Endodermal cell (in vitro differentiated cells): ENCODE results near the gene NUCB1. TPM values are rescaled to one million over a fixed set of nuclear protein-coding genes. Genes with fewer than 3 reads are reported as not detected.

Experiments
- DNase-seq: peaks from one replicate; pipeline ENCODE4 v3.0.0-alpha.2; 2017
- H3K27ac ChIP-seq: 2 replicates; pipeline ENCODE4 v1.5.1; 2013; ENCODE audit warnings: mild to moderate bottlenecking, low read depth, low read length, moderate library complexity
- H3K27me3 ChIP-seq: 2 replicates; pipeline ENCODE4 v1.6.1; 2013; ENCODE audit warnings: mild to moderate bottlenecking, low read length, moderate library complexity; ENCODE audit not compliant: insufficient read depth, control insufficient read depth, poor library complexity, severe bottlenecking
- H3K36me3 ChIP-seq: 2 replicates; pipeline ENCODE4 v1.7.0; 2013; ENCODE audit warnings: mild to moderate bottlenecking, low read length, moderate library complexity; ENCODE audit not compliant: control insufficient read depth, insufficient read depth
- H3K4me1 ChIP-seq: one replicate; pipeline ENCODE4 v1.7.0; 2013; ENCODE audit warnings: low read length; ENCODE audit not compliant: control insufficient read depth, insufficient read depth
- H3K4me3 ChIP-seq: 2 replicates; pipeline ENCODE4 v1.5.1; 2013; ENCODE audit warnings: mild to moderate bottlenecking, low read length, moderate library complexity
- H3K9ac ChIP-seq: 2 replicates; pipeline ENCODE4 v1.6.1; 2013; ENCODE audit warnings: mild to moderate bottlenecking, low read length, moderate library complexity; ENCODE audit not compliant: poor library complexity, severe bottlenecking; ENCODE audit errors: extremely low read depth
- H3K9me3 ChIP-seq: 2 replicates; pipeline ENCODE4 v1.6.1; 2013; ENCODE audit warnings: mild to moderate bottlenecking, low read length, moderate library complexity; ENCODE audit not compliant: control insufficient read depth
- H3K27ac Mint-ChIP-seq: 2 replicates; pipeline ENCODE4 v1.8.0; 2020; ENCODE audit warnings: mixed read lengths
- H3K27me3 Mint-ChIP-seq: 2 replicates; pipeline ENCODE4 v1.8.0; 2021; ENCODE audit warnings: mild to moderate bottlenecking, mixed read lengths; ENCODE audit not compliant: insufficient read depth
- H3K36me3 Mint-ChIP-seq: 2 replicates; pipeline ENCODE4 v1.8.0; 2020; ENCODE audit warnings: low read depth, mixed read lengths
- H3K4me1 Mint-ChIP-seq: 2 replicates; pipeline ENCODE4 v1.8.0; 2020; ENCODE audit warnings: mixed read lengths
- H3K4me3 Mint-ChIP-seq: 2 replicates; pipeline ENCODE4 v1.8.0; 2020; ENCODE audit warnings: mild to moderate bottlenecking, moderate library complexity, mixed read lengths
- H3K9me3 Mint-ChIP-seq: 2 replicates; pipeline ENCODE4 v1.8.0; 2020; ENCODE audit warnings: mild to moderate bottlenecking, mixed read lengths
- CTCF ChIP-seq: fragments of 200-600 bp; sonication (generic); conservative IDR thresholded peaks from 2 replicates; pipeline ENCODE4 v1.5.0; 2021; ENCODE audit warnings: antibody characterized with exemption, mild to moderate bottlenecking
- WGBS, 2 experiments: methylation state at CpG; one replicate each; pipeline versions ENCODE4 v1.1.5 to v1.1.7; 2013; ENCODE audit warnings: missing lambda C conversion rate in 2 of 2, mixed read lengths in 1 of 2; ENCODE audit not compliant: insufficient coverage in 1 of 2, insufficient read length in 1 of 2; 5-methylcytosine and 5-hydroxymethylcytosine counted together
- total RNA-seq, 2 donors: library from RNA; stranded (reverse); fragmentation: NEBNext Ultra II Directional in 1 of 2; extraction: Animal tissue kit (Norgen Biotek cat#: 25700) in 1 of 2; gene quantifications; 2 replicates in 1 of 2; 3 replicates in 1 of 2; pipeline ENCODE4 v1.2.1, GENCODE V29; 2021

Gene NUCB1
- total RNA-seq, 2 donors from 2014 or later = 177 to 222 TPM

- Mint-ChIP-seq H3K4me3 (no peak overlapping the region), H3K27ac (no peak overlapping the region), H3K36me3 (peaks cover 59% of the 10 kb centered on the region), H3K4me1 (peaks cover 11% of the 10 kb centered on the region), H3K9me3 (no peaks in the 10 kb centered on the region), H3K27me3 (peaks cover 2% of the 10 kb centered on the region)
- Histone ChIP-seq H3K27ac (no peak overlapping the region), H3K27me3 (no peaks in the 10 kb centered on the region), H3K9me3 (no peaks in the 10 kb centered on the region), H3K9ac (no peak overlapping the region), H3K4me1 (peaks cover 7% of the 10 kb centered on the region), H3K36me3 (peaks cover 60% of the 10 kb centered on the region), H3K4me3 (no peak overlapping the region)
- DNase-seq = no peak
- 95 to 99% methylated on average over 14 to 15 of the region's 15 CpGs for WGBS, 2 experiments
- TF ChIP-seq CTCF = no peak
Observed at GRCh38 chr19:48968813-48969218, 68.7 kb downstream of the NUCB1 start.

DNA sequence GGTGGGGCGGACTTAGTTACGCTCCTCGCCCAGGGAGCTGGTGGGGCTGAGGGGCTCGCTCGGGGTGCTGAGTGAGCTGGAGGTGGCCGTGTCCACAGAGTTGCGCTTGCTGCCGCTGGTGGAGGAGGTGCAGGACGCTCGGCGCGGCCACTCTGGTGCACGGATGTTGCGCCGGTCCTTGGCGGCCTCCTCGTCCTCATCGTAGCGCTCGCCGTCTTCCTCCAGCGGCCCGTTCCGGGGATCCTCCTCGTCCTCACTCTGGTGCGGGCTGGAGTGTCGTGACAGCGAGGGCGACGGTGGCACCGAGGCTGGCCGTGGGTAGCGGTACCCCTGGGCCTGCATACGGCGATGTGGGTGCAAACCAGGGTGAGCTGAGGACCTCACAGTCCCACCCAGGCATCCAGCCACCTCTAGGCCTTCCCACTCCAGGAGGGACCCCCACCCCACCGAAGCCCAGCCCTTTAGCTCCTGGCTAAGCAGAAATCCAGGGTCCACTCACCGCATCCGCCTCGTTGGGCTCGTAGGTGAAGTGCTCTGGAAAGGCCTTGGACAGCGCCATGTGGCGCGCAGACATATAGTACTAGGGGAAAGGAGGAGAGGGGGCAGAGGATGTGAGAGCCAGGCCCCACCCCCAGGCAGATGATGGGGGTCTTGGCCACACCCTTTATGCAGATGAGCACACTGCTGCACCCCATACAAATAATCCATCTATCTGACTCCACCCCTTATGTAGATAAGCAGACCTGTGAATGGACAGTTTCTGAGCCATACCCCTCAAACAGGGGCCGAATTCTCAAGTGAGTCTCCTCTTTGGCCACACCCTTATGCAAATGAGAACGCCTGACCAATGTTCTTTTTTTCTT lies 69.4 kb downstream of the NUCB1 start:
- Histone ChIP-seq H3K9me3 (no peaks in the 10 kb centered on the region), H3K27ac (no peak overlapping the region), H3K4me1 (no peaks in the 10 kb centered on the region), H3K27me3 (no peaks in the 10 kb centered on the region), H3K4me3 (no peak overlapping the region), H3K36me3 (peaks cover 67% of the 10 kb centered on the region), H3K9ac (no peak overlapping the region)
- Mint-ChIP-seq H3K4me3 (no peak overlapping the region), H3K36me3 (peaks cover 66% of the 10 kb centered on the region), H3K4me1 (peaks cover 4% of the 10 kb centered on the region), H3K27me3 (peaks cover 2% of the 10 kb centered on the region), H3K9me3 (no peaks in the 10 kb centered on the region), H3K27ac (no peak overlapping the region)
- TF ChIP-seq CTCF = no peak
- peak; percentile 63 for DNase-seq
- WGBS, 2 experiments = 96 to 98% methylated on average over 31 to 45 of the region's 45 CpGs

- no peak overlapping the region for H3K9ac ChIP-seq
- peaks cover 68% of the 10 kb centered on the region for H3K36me3 ChIP-seq
- no peak overlapping the region for H3K4me3 Mint-ChIP-seq
- 94 to 99% methylated on average over 17 to 23 of the region's 23 CpGs for WGBS, 2 experiments
- H3K27ac Mint-ChIP-seq = no peak overlapping the region
- TF ChIP-seq CTCF = no peak
- no peak overlapping the region for H3K27ac ChIP-seq
- no peaks in the 10 kb centered on the region for H3K27me3 ChIP-seq
- peaks cover 2% of the 10 kb centered on the region for H3K4me1 Mint-ChIP-seq
- H3K9me3 ChIP-seq = no peaks in the 10 kb centered on the region
- H3K9me3 Mint-ChIP-seq = no peaks in the 10 kb centered on the region
- no peak for DNase-seq
- H3K4me1 ChIP-seq = no peaks in the 10 kb centered on the region
- H3K27me3 Mint-ChIP-seq = peaks cover 2% of the 10 kb centered on the region
- no peak overlapping the region for H3K4me3 ChIP-seq
- H3K36me3 Mint-ChIP-seq = peaks cover 65% of the 10 kb centered on the region
Observed at GRCh38 chr19:48970139-48970766, 70.1 kb downstream of the NUCB1 start.
